ENCODE measurements around the gene DRD5.

- TF ChIP-seq GATA3 (IDR thresholded peaks at IDR 0.05; ENCODE audit: low read depth, low read length) (no peak), GATA2 (IDR thresholded peaks at IDR 0.05; ENCODE audit: low read depth, low read length) (no peak)
These were observed 35.7 kb upstream of the DRD5 start for GRCh38 chr4:9745782-9746181.
